ENCODE measurements around the gene SLC16A14.

SLC16A14 gene

DNA sequence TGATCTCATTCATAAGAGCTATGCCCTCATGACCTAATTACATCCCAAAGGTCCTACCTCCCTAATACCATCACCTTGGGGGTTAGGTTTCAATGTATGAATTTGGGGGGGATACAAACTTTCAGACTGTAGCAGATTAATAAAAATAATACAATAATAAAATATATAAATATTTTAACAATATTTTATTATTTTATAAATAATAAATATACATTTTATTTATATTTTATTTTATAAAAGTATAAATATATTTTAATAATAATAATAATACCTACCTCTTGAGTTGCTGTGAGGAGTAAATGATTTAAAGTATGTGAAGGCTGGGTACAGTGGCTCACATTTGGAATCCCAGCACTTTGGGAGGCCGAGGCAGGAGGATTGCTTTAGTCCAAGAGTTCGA is 8.1 kb upstream of the SLC16A14 start:
- Histone ChIP-seq H3K36me3 (ENCODE audit: low read length) (no peaks in the 10 kb centered on the region), H3K4me2 (ENCODE audit: low read depth, low read length, poor library complexity, severe bottlenecking) (no peak overlapping the region), H3K9me2 (replicated peaks; ENCODE audit: insufficient read depth, low read length) (no peaks in the 10 kb centered on the region), H4K20me1 (ENCODE audit: low read depth, low read length) (no peaks in the 10 kb centered on the region), H3K4me3 (ENCODE audit: insufficient read depth, low read length, poor library complexity, severe bottlenecking) (no peak overlapping the region), H3F3A (ENCODE audit: insufficient read depth) (no peaks in the 10 kb centered on the region), H3K9ac (ENCODE audit: low read length) (no peak overlapping the region), H3K9me3 (ENCODE audit: insufficient read depth, low read length) (no peaks in the 10 kb centered on the region), H3K79me2 (ENCODE audit: insufficient read depth, low read length) (no peaks in the 10 kb centered on the region), H3K27me3 (ENCODE audit: low read length) (no peaks in the 10 kb centered on the region), H2AFZ (ENCODE audit: low read depth, low read length, severe bottlenecking) (no peak overlapping the region), H3K27ac (ENCODE audit: low read depth, low read length) (no peak overlapping the region)
- no peak for TF ChIP-seq EZH2phosphoT487 (conservative IDR thresholded peaks at IDR 0.05; ENCODE audit: low read length)
- TF ChIP-seq, protein P1, sequence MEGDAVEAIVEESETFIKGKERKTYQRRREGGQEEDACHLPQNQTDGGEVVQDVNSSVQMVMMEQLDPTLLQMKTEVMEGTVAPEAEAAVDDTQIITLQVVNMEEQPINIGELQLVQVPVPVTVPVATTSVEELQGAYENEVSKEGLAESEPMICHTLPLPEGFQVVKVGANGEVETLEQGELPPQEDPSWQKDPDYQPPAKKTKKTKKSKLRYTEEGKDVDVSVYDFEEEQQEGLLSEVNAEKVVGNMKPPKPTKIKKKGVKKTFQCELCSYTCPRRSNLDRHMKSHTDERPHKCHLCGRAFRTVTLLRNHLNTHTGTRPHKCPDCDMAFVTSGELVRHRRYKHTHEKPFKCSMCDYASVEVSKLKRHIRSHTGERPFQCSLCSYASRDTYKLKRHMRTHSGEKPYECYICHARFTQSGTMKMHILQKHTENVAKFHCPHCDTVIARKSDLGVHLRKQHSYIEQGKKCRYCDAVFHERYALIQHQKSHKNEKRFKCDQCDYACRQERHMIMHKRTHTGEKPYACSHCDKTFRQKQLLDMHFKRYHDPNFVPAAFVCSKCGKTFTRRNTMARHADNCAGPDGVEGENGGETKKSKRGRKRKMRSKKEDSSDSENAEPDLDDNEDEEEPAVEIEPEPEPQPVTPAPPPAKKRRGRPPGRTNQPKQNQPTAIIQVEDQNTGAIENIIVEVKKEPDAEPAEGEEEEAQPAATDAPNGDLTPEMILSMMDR (IDR thresholded peaks at IDR 0.05; ENCODE audit: insufficient read depth, low read length, poor library complexity, severe bottlenecking) = no peak

- Histone ChIP-seq H3K79me2 (ENCODE audit: insufficient read depth, low read length) (no peaks in the 10 kb centered on the region), H3K9ac (ENCODE audit: low read length) (no peak overlapping the region), H3K27me3 (ENCODE audit: low read length) (no peaks in the 10 kb centered on the region), H3F3A (ENCODE audit: insufficient read depth) (no peaks in the 10 kb centered on the region), H3K4me3 (ENCODE audit: insufficient read depth, low read length, poor library complexity, severe bottlenecking) (no peak overlapping the region), H3K27ac (ENCODE audit: low read depth, low read length) (no peak overlapping the region), H3K9me2 (replicated peaks; ENCODE audit: insufficient read depth, low read length) (no peaks in the 10 kb centered on the region), H3K9me3 (ENCODE audit: insufficient read depth, low read length) (no peaks in the 10 kb centered on the region), H2AFZ (ENCODE audit: low read depth, low read length, severe bottlenecking) (no peak overlapping the region), H4K20me1 (ENCODE audit: low read depth, low read length) (no peaks in the 10 kb centered on the region), H3K4me2 (ENCODE audit: low read depth, low read length, poor library complexity, severe bottlenecking) (no peak overlapping the region), H3K36me3 (ENCODE audit: low read length) (no peaks in the 10 kb centered on the region)
- TF ChIP-seq EZH2phosphoT487 (conservative IDR thresholded peaks at IDR 0.05; ENCODE audit: low read length) = no peak
- TF ChIP-seq, protein P1 (IDR thresholded peaks at IDR 0.05; ENCODE audit: insufficient read depth, low read length, poor library complexity, severe bottlenecking) = no peak
Observed at GRCh38 chr2:230075988-230076631, 7.4 kb upstream of the SLC16A14 start.

DNA sequence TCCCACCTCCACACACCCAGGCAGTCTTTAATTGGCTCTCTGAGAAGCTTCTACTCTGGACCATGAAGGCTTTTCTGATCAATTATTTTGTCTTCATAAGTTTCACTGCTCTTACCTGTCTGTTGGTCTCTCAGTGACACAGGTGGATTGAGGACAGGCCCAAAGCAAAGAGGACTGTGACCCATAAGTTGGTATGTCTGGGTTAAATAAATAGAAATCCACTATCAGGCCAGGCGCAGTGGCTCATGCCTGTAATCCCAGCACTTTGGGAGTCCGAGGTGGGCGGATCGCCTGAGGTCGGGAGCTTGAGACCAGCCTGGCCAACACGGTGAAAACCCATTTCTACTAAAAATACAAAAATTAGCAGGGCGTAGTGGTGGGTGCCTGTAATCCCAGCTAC is 2.7 kb upstream of the SLC16A14 start:
- Histone ChIP-seq H3K9me2 (replicated peaks; ENCODE audit: insufficient read depth, low read length) (no peaks in the 10 kb centered on the region), H4K20me1 (ENCODE audit: low read depth, low read length) (no peaks in the 10 kb centered on the region), H3K9me3 (ENCODE audit: insufficient read depth, low read length) (no peaks in the 10 kb centered on the region), H3K9ac (ENCODE audit: low read length) (no peak overlapping the region), H3K36me3 (ENCODE audit: low read length) (no peaks in the 10 kb centered on the region), H3K27ac (ENCODE audit: low read depth, low read length) (no peak overlapping the region), H3K4me2 (ENCODE audit: low read depth, low read length, poor library complexity, severe bottlenecking) (no peak overlapping the region), H3K27me3 (ENCODE audit: low read length) (no peaks in the 10 kb centered on the region), H3K4me3 (ENCODE audit: insufficient read depth, low read length, poor library complexity, severe bottlenecking) (no peak overlapping the region), H3F3A (ENCODE audit: insufficient read depth) (0 out of 2 replicates have a peak, but pooled peaks cover 3% of the 10 kb centered on the region), H3K79me2 (ENCODE audit: insufficient read depth, low read length) (no peaks in the 10 kb centered on the region), H2AFZ (ENCODE audit: low read depth, low read length, severe bottlenecking) (no peak overlapping the region)
- TF ChIP-seq, protein P1 (IDR thresholded peaks at IDR 0.05; ENCODE audit: insufficient read depth, low read length, poor library complexity, severe bottlenecking) = no peak
- no peak for TF ChIP-seq EZH2phosphoT487 (conservative IDR thresholded peaks at IDR 0.05; ENCODE audit: low read length)
